Measurements from ENCODE around the gene TECPR2. TPM values are rescaled to one million over a fixed set of nuclear protein-coding genes. Genes with fewer than 3 reads are reported as not detected.

The TECPR2 gene
- total and polyA plus RNA-seq, 10 donors: 1.1 to 46.6 (median 26.7) TPM

GRCh38 chr14:102318781-102319276 is 43.9 kb upstream of the TECPR2 start:
- 56 to 64% (median 60%) methylated on average over 15 of the region's 15 CpGs for WGBS, 5 donors
- peak; percentile 79 for DNase-seq
- H3K9me3 ChIP-seq: no peaks in the 10 kb centered on the region
- H3K4me1 ChIP-seq: peaks cover 15 to 90% (median 58%) of the 10 kb centered on the region in 6 donors
- H3K27me3 ChIP-seq (replicated peaks in 1 of 7): no peaks in the 10 kb centered on the region
- peaks cover 0 to 9% (median 0%) of the 10 kb centered on the region in 6 donors for H3K36me3 ChIP-seq
- TF ChIP-seq CTCF (IDR thresholded peaks at IDR 0.05 in 8 of 11, conservative IDR thresholded peaks at IDR 0.05 in 3 of 11) (no peak), POLR2AphosphoS5 (IDR thresholded peaks at IDR 0.05) (no peak), POLR2A (IDR thresholded peaks at IDR 0.05) (no peak)
- H3K27ac ChIP-seq: peak overlapping the region; percentile 92 to 98 (median 95)
- intact Hi-C loops (cut with DNase I; ENCODE audit: low total_unique reads): loop anchor here (10.0 kb wide), 2 partner anchors 84 to 224 kb away; no protein-coding TSS in a partner anchor
- H3K4me3 ChIP-seq: peak overlapping the region; percentile 60 to 88 (median 70)

GRCh38 chr14:102319351-102320032 is 43.2 kb upstream of the TECPR2 start, which contains the start of gene ZNF839:
Gene ZNF839, plus strand, starts transcription at chr14:102319746. Its CDS starts 20 bp downstream, at chr14:102319766.
- intact Hi-C loops (cut with DNase I; ENCODE audit: low total_unique reads): loop anchor here (10.0 kb wide), 2 partner anchors 85 to 225 kb away; no protein-coding TSS in a partner anchor
- Histone ChIP-seq H3K4me3 (peak within 1 kb of the TSS; percentile 60 to 88 (median 70)), H3K27me3 (replicated peaks in 1 of 7) (no peaks in the 10 kb centered on the region), H3K27ac (peak within 1 kb of the TSS; percentile 92 to 98 (median 95)), H3K36me3 (peaks cover 0 to 9% (median 0%) of the 10 kb centered on the region in 6 donors), H3K9me3 (no peaks in the 10 kb centered on the region), H3K4me1 (peaks cover 15 to 83% (median 53%) of the 10 kb centered on the region in 6 donors)
- TF ChIP-seq CTCF (IDR thresholded peaks at IDR 0.05 in 8 of 11, conservative IDR thresholded peaks at IDR 0.05 in 3 of 11): no peak
- TF ChIP-seq POLR2AphosphoS5 (IDR thresholded peaks at IDR 0.05): peak; percentile 82 to 91 (median 88)
- TF ChIP-seq POLR2A (IDR thresholded peaks at IDR 0.05): no peak
- 0 to 1% (median 0%) methylated on average over 17 to 71 of the region's 71 CpGs for WGBS, 5 donors
- DNase-seq: peak; percentile 98

- DNase-seq: peak; percentile 88
- Histone ChIP-seq H3K36me3 (peaks cover 0 to 9% (median 0%) of the 10 kb centered on the region in 6 donors), H3K9me3 (no peaks in the 10 kb centered on the region), H3K4me1 (peaks cover 14 to 76% (median 47%) of the 10 kb centered on the region in 6 donors), H3K4me3 (peak overlapping the region; percentile 60 to 88 (median 70)), H3K27me3 (replicated peaks in 1 of 7) (no peaks in the 10 kb centered on the region), H3K27ac (peak overlapping the region; percentile 92 to 98 (median 95))
- WGBS, 5 donors: 4 to 13% (median 6%) methylated on average over 11 to 30 of the region's 30 CpGs
- intact Hi-C loops (cut with DNase I; ENCODE audit: low total_unique reads): no loop called here
- TF ChIP-seq POLR2AphosphoS5 (IDR thresholded peaks at IDR 0.05) (no peak), POLR2A (IDR thresholded peaks at IDR 0.05) (no peak), CTCF (IDR thresholded peaks at IDR 0.05 in 8 of 11, conservative IDR thresholded peaks at IDR 0.05 in 3 of 11) (no peak)
Measured at GRCh38 chr14:102320033-102320660, 42.6 kb upstream of the TECPR2 start.

Measured in spleen (tissue), 11 donors.